Measurements from ENCODE around the gene RNF212B. TPM values are rescaled to one million over a fixed set of nuclear protein-coding genes. Genes with fewer than 3 reads are reported as not detected.
"Not testable (repeated sequence)": the region's sequence is repeated elsewhere in the genome, so short reads cannot be mapped to it uniquely, and the experiment has no call there.

Gene RNF212B
- polyA plus RNA-seq, 1 donor: 0.34 TPM

- Histone ChIP-seq H3K9me3 (ENCODE audit: control insufficient read depth, low read depth, low read length) (no peaks in the 10 kb centered on the region), H3K4me3 (ENCODE audit: low read length) (no peak overlapping the region), H3K27me3 (ENCODE audit: control insufficient read depth, insufficient read depth, low read length) (no peaks in the 10 kb centered on the region), H3K4me1 (ENCODE audit: control insufficient read depth, insufficient read depth, low read length) (no peaks in the 10 kb centered on the region), H3K36me3 (ENCODE audit: control insufficient read depth, insufficient read depth, low read length) (no peaks in the 10 kb centered on the region), H3K27ac (ENCODE audit: low read length) (no peak overlapping the region)
- no peak for DNase-seq
- no CpG with 5 or more reads among the region's 7 CpGs for WGBS (ENCODE audit: insufficient coverage, low lambda C conversion rate)
Observed at GRCh38 chr14:23209651-23210423, 27.9 kb upstream of the RNF212B start.

- no peaks in the 10 kb centered on the region for H3K4me1 ChIP-seq (ENCODE audit: control insufficient read depth, insufficient read depth, low read length)
- no peak for DNase-seq
- 100% methylated on average over 1 of the region's 1 CpG for WGBS (ENCODE audit: insufficient coverage, low lambda C conversion rate)
- H3K9me3 ChIP-seq (ENCODE audit: control insufficient read depth, low read depth, low read length): no peaks in the 10 kb centered on the region
- H3K27ac ChIP-seq (ENCODE audit: low read length): no peak overlapping the region
- no peak overlapping the region for H3K4me3 ChIP-seq (ENCODE audit: low read length)
- no peaks in the 10 kb centered on the region for H3K36me3 ChIP-seq (ENCODE audit: control insufficient read depth, insufficient read depth, low read length)
- no peaks in the 10 kb centered on the region for H3K27me3 ChIP-seq (ENCODE audit: control insufficient read depth, insufficient read depth, low read length)
Observed at GRCh38 chr14:23215421-23215820, 22.3 kb upstream of the RNF212B start.

GRCh38 chr14:23217032-23218020 lies 20.4 kb upstream of the RNF212B start:
- no CpG with 5 or more reads among the region's 6 CpGs for WGBS (ENCODE audit: insufficient coverage, low lambda C conversion rate)
- Histone ChIP-seq H3K27ac (ENCODE audit: low read length) (no peak overlapping the region), H3K4me3 (ENCODE audit: low read length) (no peak overlapping the region), H3K27me3 (ENCODE audit: control insufficient read depth, insufficient read depth, low read length) (no peaks in the 10 kb centered on the region), H3K4me1 (ENCODE audit: control insufficient read depth, insufficient read depth, low read length) (no peaks in the 10 kb centered on the region), H3K9me3 (ENCODE audit: control insufficient read depth, low read depth, low read length) (no peaks in the 10 kb centered on the region), H3K36me3 (ENCODE audit: control insufficient read depth, insufficient read depth, low read length) (no peaks in the 10 kb centered on the region)
- no peak for DNase-seq

GRCh38 chr14:23219075-23219474 lies 18.7 kb upstream of the RNF212B start:
- 80% methylated on average over 1 of the region's 3 CpGs for WGBS (ENCODE audit: insufficient coverage, low lambda C conversion rate)
- Histone ChIP-seq H3K27ac (ENCODE audit: low read length) (no peak overlapping the region), H3K4me3 (ENCODE audit: low read length) (no peak overlapping the region), H3K36me3 (ENCODE audit: control insufficient read depth, insufficient read depth, low read length) (no peaks in the 10 kb centered on the region), H3K4me1 (ENCODE audit: control insufficient read depth, insufficient read depth, low read length) (no peaks in the 10 kb centered on the region), H3K27me3 (ENCODE audit: control insufficient read depth, insufficient read depth, low read length) (no peaks in the 10 kb centered on the region), H3K9me3 (ENCODE audit: control insufficient read depth, low read depth, low read length) (no peaks in the 10 kb centered on the region)
- no peak for DNase-seq

GRCh38 chr14:23224958-23225357 lies 12.8 kb upstream of the RNF212B start:
- DNase-seq; H3K27me3 ChIP-seq (ENCODE audit: control insufficient read depth, insufficient read depth, low read length); H3K4me1 ChIP-seq (ENCODE audit: control insufficient read depth, insufficient read depth, low read length); H3K9me3 ChIP-seq (ENCODE audit: control insufficient read depth, low read depth, low read length); H3K4me3 ChIP-seq (ENCODE audit: low read length); H3K27ac ChIP-seq (ENCODE audit: low read length); H3K36me3 ChIP-seq (ENCODE audit: control insufficient read depth, insufficient read depth, low read length): not testable (repeated sequence)
- no CpG with 5 or more reads among the region's 1 CpG for WGBS (ENCODE audit: insufficient coverage, low lambda C conversion rate)

GRCh38 chr14:23227566-23227965 lies 10.2 kb upstream of the RNF212B start:
- H3K9me3 ChIP-seq (ENCODE audit: control insufficient read depth, low read depth, low read length): peaks cover 10% of the 10 kb centered on the region
- H3K27me3 ChIP-seq (ENCODE audit: control insufficient read depth, insufficient read depth, low read length): no peaks in the 10 kb centered on the region
- DNase-seq: no peak
- WGBS (ENCODE audit: insufficient coverage, low lambda C conversion rate): no CpG with 5 or more reads among the region's 4 CpGs
- no peaks in the 10 kb centered on the region for H3K36me3 ChIP-seq (ENCODE audit: control insufficient read depth, insufficient read depth, low read length)
- no peaks in the 10 kb centered on the region for H3K4me1 ChIP-seq (ENCODE audit: control insufficient read depth, insufficient read depth, low read length)
- H3K4me3 ChIP-seq (ENCODE audit: low read length): no peak overlapping the region
- no peak overlapping the region for H3K27ac ChIP-seq (ENCODE audit: low read length)

- no peak overlapping the region for H3K27ac ChIP-seq (ENCODE audit: low read length)
- DNase-seq: no peak
- no peaks in the 10 kb centered on the region for H3K27me3 ChIP-seq (ENCODE audit: control insufficient read depth, insufficient read depth, low read length)
- peaks cover 10% of the 10 kb centered on the region for H3K9me3 ChIP-seq (ENCODE audit: control insufficient read depth, low read depth, low read length)
- H3K36me3 ChIP-seq (ENCODE audit: control insufficient read depth, insufficient read depth, low read length): no peaks in the 10 kb centered on the region
- H3K4me3 ChIP-seq (ENCODE audit: low read length): no peak overlapping the region
- WGBS (ENCODE audit: insufficient coverage, low lambda C conversion rate): no CpG with 5 or more reads among the region's 1 CpG
- H3K4me1 ChIP-seq (ENCODE audit: control insufficient read depth, insufficient read depth, low read length): no peaks in the 10 kb centered on the region
Observed at GRCh38 chr14:23228812-23229211, 8.9 kb upstream of the RNF212B start.

- not testable (repeated sequence) for H3K9me3 ChIP-seq (ENCODE audit: control insufficient read depth, low read depth, low read length); DNase-seq; H3K4me3 ChIP-seq (ENCODE audit: low read length); H3K36me3 ChIP-seq (ENCODE audit: control insufficient read depth, insufficient read depth, low read length); H3K27me3 ChIP-seq (ENCODE audit: control insufficient read depth, insufficient read depth, low read length); H3K27ac ChIP-seq (ENCODE audit: low read length); H3K4me1 ChIP-seq (ENCODE audit: control insufficient read depth, insufficient read depth, low read length)
- no CpG with 5 or more reads among the region's 38 CpGs for WGBS (ENCODE audit: insufficient coverage, low lambda C conversion rate)
Observed at GRCh38 chr14:23232241-23232808, 5.4 kb upstream of the RNF212B start.

- Histone ChIP-seq H3K27me3 (ENCODE audit: control insufficient read depth, insufficient read depth, low read length) (no peaks in the 10 kb centered on the region), H3K4me1 (ENCODE audit: control insufficient read depth, insufficient read depth, low read length) (peaks cover 16% of the 10 kb centered on the region), H3K27ac (ENCODE audit: low read length) (no peak overlapping the region), H3K9me3 (ENCODE audit: control insufficient read depth, low read depth, low read length) (no peaks in the 10 kb centered on the region), H3K36me3 (ENCODE audit: control insufficient read depth, insufficient read depth, low read length) (no peaks in the 10 kb centered on the region), H3K4me3 (ENCODE audit: low read length) (no peak overlapping the region)
- DNase-seq: no peak
- 83% methylated on average over 1 of the region's 1 CpG for WGBS (ENCODE audit: insufficient coverage, low lambda C conversion rate)
Observed at GRCh38 chr14:23240661-23241060, 2.9 kb downstream of the RNF212B start.

GRCh38 chr14:23241061-23241715 lies 3.5 kb downstream of the RNF212B start:
- not testable (repeated sequence) for H3K9me3 ChIP-seq (ENCODE audit: control insufficient read depth, low read depth, low read length); H3K4me3 ChIP-seq (ENCODE audit: low read length); DNase-seq; H3K27ac ChIP-seq (ENCODE audit: low read length); H3K36me3 ChIP-seq (ENCODE audit: control insufficient read depth, insufficient read depth, low read length); H3K27me3 ChIP-seq (ENCODE audit: control insufficient read depth, insufficient read depth, low read length)
- H3K4me1 ChIP-seq (ENCODE audit: control insufficient read depth, insufficient read depth, low read length): peaks cover 22% of the 10 kb centered on the region
- WGBS (ENCODE audit: insufficient coverage, low lambda C conversion rate): 86% methylated on average over 1 of the region's 7 CpGs

Measured in large intestine (tissue), 3 donors.